NCI-H524 (cell line): ENCODE results near the gene PRKAR2B.
A peak's percentile ranks its signal among the peaks of the same experiment; 100 is the strongest.
"Not testable (repeated sequence)": the region's sequence is repeated elsewhere in the genome, so short reads cannot be mapped to it uniquely, and the experiment has no call there.

Source experiments
- DNase-seq, 2 experiments: peaks; one replicate each; lab custom pipeline; 2025; lab: John Stamatoyannopoulos, UW

PRKAR2B gene

DNA sequence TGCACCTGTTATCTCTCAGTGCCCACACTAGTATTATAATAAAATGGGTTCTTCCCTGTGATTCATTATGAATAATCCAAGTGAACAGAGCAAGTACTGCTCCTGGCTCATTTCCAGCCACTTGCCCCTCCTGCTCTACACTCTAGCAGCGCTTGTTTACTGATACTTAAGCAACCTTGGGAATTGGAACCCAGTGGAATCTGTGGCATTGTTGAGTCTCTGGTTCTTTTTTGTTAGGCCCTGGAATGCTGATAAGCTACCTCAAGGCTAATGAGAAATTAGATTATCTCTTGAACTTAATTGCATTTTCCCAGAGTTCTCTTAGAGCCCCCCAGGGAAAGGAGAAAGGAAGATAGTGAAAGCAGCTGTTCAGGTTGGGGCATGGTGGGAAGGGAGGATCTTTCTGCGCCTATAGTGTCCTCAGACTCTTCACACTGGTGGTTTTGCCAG lies 34.0 kb downstream of the PRKAR2B start:
- DNase-seq = peak; percentile 5 to 49

DNA sequence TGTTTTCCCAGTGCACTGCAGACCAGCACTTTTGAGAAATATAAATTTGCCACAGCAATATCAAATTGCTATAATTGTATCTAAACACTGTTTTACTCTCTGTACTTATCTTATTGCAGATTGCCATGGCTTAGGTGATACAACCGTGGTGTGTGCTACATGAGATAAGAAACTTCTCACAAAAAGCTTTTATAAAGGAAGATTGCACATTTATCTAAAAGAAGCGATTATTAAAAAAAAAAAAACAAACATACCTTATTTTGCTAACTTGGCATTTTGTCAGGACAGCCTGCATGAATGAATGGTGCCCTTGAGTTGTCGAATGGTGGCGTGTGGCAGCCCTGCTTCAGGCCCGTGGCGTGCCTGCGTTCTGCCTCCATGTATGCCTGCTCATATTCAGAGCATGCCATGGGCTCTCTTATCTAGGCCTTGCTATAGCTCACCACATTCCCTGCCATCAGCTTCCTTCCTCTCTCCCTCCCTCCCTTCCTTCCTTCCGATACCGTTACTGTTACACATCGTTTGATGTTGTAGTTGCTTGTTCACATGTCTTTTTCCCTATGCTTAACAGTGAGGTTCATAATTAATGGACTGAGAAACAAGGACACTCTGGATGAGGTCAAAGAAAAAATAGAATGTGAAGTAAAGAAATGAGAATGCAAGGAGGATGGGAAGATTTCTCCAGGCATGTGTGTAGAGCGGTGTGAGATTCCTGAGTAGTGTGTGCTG lies 34.9 kb downstream of the PRKAR2B start:
- DNase-seq = no peak

DNA sequence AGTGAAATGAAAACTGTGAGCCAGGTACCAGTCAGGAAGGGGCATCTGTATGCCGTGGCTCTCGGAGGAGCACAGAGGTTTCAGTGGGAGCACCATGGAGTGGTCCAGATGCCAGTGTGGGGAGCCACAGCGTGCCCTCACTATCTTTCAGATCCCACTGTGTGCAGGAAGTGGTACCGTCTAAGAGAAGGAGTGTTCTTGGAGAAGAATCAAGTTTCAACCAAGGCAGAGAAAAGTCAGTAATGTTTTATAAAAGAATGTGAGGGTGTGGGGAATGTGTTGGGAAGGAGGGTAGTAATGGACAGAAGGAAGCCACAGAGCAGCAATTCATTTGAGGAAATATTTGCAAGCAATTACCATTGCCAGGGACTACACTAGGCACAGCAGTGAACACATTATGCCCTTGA lies 35.6 kb downstream of the PRKAR2B start:
- DNase-seq = no peak

DNA sequence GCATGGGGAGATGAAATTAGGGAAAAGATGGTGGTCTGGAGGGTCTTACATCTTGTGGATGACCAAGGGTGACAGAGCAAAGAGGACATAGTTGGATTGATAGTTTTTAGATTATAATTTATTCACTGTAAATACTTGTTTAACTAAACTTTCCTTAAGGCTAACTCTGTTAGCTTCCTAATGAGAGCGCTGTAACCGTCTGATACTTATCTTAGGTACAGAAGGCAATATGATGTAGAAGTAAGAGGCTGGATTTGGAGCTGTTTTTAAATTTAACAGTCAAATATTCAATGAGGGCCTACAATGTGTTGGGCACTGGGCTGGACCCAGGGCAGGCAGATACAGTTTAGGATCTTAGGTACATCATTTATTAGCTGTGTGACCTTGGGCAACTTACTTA lies 36.0 kb downstream of the PRKAR2B start:
- DNase-seq = no peak

DNA sequence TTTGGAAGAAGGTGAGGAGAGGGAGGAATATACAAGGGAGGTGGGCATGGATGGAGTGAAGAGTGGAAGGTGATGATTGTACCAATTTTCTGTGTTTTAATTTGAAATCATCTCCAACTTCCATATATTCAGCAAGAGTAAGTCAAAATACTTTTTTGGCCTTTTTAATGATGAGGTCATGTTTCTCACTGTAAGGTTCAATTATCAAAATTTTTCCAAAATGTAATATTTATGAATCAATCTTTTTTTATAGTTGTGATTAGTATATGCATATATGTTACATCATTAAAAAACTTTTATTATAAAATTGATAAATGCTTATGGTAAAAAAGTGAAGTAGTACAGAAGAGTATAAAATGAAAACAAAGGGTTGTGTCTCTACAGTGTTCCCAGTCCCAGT lies 40.7 kb downstream of the PRKAR2B start:
- DNase-seq = no peak

DNA sequence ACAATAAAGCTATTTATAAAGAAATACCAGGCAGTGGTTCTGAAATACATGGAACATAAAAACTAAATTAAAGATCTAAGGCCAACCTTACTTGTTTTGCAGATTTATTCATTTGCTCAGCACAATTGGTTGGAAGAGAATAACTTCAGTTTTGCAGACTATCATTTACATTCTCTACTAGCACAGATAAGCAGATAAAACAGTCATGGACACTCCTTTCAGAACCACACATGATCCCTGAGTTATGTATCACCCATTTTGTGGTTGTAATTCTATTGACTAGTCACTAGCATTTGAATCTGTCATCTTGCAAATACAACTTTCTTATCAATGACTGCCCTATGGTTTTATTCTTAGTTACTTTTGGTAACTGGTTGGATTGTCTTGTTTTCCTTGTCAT lies 45.1 kb downstream of the PRKAR2B start:
- no peak for DNase-seq

DNA sequence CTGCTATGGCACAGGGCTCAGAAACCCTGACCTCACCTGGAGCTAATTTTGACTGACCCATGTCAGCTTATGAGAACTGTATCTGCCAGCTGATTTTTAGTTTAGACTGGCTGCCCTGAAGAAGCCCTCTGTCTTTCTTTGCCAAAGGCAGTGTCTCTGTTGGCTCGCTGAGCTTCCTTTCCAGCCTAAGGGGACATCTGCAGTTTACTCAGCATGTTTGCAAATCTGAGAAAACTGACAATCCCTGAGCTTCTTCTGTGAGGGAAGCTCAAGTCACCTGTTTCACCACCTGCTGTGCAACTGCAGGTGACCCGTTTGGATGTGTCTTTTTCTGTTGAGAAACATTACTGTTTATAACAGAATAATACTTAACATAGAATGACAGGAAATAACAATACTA lies 46.0 kb downstream of the PRKAR2B start:
- DNase-seq = no peak

DNA sequence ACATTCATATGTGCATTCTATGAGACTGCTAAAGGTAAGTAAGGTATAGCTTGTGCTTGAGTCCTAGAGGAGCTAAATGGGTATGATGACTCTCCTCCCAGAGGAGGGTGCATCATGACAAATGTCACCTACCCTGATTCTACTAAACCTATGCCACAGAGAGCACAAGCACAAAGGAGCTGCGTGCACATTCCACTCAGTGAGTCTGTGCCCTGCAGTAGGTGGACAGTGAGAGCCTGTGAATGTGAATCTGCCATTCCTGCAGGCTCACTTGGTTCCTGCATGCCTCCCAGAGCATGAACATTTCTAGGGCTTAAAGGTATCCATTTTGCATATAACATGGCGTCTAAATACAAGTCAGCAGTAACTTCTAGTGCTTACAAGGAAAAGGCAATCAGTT lies 46.8 kb downstream of the PRKAR2B start:
- no peak for DNase-seq

DNA sequence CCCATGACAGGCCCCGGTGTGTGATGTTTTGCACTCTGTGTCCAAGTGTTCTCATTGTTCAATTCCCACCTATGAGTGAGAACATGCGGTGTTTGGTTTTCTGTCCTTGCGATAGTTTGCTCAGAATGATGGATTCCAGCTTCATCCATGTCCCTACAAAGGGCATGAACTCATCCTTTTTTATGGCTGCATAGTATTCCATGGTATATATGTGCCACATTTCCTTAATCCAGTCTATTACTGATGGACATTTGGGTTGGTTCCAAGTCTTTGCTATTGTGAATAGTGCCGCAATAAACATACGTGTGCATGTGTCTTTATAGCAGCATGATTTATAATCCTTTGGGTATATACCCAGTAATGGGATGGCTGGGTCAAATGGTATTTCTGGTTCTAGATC lies 49.2 kb downstream of the PRKAR2B start:
- not testable (repeated sequence) for DNase-seq

DNA sequence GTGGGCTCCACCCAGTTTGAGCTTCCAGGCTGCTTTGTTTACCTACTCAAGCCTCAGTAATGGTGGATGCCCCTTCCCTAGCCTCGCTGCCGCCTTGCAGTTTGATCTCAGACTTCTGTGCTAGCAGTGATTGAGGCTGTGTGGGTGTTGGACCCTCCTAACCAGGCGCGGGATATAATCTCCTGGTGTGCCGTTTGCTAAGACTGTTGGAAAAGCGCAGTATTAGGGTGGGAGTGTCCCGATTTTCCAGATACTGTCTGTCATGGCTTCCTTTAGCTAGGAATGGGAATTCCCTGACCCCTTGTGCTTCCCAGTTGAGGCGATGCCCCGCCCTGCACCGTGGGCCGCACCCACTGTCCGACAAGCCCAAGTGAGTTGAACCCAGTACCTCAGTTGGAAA lies 54.6 kb downstream of the PRKAR2B start:
- not testable (repeated sequence) for DNase-seq

DNA sequence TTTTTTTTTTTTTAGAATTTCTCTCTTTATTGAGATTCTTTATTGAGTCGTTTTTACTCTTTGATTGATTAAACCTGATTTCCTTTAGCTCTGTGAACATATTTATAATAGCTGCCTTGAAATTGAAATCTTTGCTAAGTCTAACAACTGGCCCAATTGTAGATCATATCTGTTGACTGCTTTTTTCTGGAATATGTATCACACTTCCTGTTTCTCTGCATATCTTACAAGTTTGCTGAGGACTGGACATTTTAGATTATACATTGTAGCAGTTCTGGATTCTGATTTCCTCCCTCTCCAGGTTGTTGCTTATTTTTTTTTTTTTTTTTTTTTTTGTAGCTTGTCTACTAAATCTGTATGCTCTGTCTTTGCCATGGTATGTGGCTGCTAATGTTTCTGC lies 56.3 kb downstream of the PRKAR2B start:
- DNase-seq = no peak

DNA sequence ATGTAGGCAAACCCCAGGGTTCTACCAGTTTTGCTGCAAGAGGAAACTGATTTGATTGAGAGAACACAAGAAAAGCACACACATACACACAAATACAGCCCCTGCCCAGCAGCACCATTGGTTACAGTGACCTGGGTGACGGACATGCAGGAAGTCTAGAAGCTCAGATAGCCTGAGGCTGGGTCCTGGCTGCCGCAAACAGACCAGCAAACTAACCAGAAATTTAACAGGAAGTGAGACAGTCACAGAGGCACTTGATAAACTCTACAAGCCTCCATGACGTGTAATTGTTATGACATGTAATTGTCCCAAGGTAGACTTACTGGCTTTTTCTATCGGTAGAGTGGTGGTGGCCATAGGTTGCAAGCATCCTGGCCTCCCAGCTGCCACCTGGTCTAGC lies 58.9 kb downstream of the PRKAR2B start:
- DNase-seq = no peak

DNA sequence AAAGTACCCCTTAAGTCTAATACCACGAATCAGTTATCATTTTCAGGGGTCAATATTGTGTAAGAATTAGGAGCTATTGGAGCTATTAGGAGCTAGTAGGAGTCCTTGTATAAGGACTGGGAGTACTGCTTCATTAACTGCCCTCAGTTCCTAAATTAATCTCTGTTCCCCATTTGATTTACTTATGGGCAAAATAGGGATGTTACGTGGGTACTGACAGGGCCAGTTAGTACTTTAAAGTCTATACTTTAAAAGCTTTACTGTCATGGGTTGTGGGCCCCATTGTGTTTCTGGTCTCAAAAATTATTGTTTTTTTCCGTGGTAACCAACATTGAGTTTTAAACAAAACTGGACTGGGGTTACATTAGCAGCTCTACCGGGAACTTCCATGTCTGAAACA lies 60.3 kb downstream of the PRKAR2B start:
- DNase-seq = no peak

DNA sequence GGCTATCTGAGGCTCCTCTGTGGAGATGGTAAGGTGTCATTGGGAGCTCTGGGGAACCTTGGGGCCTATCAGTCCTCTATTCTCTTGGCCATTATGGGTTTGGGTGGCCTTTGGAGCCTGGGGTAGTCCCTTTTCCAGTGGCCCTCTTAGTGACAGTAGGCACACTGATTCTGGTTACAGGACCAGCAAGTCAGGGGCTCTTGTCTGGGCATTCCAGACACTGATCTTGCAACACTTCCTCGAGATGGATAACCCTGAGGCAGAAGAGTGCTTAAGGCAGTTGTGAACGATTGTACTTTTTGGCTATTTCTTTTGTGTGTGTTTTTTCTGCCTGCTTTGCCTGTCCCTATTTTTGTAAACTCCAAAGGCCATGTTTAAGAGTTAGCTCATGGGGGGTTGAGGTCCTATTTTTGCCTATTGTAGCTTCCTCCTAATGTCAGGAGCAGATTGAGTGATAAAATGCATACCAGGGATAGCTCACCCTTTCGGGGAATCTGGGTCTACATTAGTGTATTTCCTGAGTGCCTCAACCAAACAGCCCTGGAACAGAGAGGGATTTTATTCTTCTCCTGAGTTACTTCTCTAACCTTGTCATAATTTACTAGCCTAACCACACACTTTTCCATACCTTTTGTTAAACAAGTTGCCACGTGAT lies 61.2 kb downstream of the PRKAR2B start:
- DNase-seq = no peak

DNA sequence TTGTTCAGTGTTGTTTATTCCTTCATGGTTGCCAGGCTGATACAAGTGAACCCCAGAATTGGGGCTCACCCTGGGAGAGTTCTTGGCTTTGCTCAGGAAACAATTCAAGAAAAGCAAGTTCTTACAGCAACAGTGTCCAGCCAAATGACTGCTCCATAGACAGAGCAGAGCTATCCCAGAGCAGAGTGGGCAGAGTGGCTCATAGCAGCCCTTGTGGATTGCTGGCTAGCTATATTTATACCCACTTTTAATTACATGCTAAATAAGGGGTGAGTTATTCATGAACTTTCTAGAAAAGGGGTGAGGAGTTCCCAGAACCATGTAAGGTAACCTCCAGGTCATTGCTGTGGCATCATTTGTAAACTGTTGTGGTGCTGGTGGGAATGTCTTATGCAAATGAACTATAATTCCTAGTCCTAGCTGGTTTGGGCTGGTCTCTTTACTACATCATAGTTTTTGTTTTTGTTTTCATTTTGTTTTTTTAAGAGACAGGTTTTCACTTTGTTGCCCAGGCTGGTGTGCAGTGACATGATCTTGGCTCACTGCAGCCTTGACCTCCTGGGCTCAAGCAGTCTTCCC lies 64.4 kb downstream of the PRKAR2B start:
- no peak for DNase-seq

DNA sequence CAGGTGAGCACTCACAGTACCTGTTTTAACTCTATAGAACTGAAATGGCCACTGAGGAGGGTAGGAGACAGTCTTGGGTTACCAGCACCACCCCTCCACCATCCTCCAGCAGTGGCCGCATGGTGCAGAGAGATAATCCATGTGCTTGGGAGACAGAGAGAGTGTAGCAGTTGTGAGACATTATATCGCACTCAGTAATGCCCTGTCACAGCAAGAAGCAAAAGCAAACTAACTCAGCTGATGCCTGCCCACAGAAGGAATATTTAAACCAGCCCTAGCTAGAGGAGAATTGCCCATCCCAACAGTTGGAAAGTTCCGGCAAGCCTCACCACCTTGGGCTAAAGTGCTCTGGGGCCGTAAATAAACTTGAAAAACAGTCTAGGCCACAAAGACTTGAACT lies 65.5 kb downstream of the PRKAR2B start:
- no peak for DNase-seq

DNA sequence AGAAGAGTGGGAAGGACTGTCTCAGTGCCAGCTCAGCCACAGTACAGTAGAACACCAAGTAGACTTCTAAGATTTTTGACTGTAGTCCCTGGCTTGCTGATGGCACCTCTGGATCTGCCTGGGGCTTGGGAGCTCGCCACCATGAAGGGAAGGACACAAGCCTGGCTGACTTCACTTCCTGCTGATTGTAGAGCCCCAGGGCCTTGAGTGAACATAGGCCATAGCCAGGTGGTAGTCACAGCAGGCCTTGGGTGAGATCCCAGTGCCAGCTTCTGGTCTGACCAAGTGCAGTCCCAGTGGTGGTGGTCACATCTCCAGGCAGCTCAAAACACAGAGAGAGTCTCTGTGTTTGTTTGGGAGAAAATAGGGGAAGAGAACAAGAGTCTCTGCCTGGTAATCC lies 66.7 kb downstream of the PRKAR2B start:
- no peak for DNase-seq

DNA sequence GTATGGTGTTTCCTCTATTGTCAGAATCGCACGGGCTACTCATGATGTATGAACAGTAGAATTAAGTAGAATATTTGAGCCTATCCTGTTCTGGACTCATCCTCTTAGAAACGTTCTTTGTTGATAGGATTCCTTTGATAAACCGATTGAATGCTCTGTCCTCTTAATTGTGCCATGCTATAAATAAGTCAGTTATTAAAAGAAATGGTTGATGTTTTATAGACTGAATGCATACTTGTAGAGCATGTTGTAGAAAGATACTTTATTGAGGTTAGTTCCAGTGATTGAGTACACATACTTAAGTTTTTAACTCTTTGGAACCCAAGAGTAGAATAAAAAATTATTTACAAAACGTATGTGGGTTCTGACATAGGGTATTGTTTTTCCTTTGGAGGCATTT lies 69.4 kb downstream of the PRKAR2B start:
- DNase-seq = no peak

DNA sequence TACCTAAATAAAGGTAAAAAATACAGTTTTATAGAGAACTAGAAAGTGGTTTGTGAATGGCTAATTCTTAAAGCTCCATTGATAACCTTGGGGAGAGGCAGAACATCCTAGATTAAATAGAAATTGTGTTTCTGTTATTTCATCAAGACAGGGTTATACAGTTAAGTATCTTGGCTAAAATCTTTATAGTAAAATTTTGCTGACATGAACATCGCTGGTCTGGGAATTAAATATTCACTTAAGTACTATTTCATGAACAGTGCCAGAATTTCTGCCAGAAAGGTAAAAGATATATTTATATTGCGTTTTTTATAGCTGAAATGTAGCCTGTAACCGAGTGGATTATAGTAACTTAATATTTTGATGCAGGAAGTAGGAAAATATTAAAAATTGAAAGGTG lies 70.6 kb downstream of the PRKAR2B start:
- DNase-seq = no peak

DNA sequence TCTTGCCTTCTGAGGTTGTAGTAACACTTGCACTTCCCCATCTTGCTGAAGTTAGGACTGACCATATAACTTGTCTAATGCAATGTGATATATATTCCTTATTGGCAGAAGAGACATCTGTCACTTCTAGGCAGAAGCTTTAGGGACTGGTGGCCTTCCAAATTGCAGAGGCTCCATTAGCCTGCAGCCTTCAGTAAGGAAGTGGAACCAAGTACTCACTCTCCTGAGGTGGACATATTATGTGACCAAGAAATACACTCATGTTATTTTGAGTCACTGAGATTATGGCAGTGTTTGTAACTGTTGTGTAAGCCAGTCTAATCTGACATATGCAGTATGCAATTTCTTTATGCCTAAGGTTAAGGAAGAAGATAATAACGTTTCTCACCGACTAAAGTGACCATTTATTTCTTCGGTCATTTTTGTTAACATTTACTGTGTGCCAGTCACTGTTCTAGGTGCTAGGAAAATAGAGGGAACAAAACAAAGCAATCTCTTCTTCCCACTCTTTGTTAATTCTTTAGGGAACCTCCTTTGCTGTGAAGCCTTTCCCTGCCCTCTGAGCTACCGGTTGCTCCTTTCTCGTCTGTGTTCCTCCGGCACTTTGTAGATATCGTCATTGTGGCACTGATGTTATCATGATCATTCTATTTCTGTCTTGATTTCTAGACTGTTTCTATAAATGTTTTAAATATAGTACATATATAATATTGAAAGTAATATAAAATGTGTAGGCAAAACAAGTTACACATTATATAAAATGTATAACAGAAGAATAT lies 71.4 kb downstream of the PRKAR2B start:
- DNase-seq = no peak

DNA sequence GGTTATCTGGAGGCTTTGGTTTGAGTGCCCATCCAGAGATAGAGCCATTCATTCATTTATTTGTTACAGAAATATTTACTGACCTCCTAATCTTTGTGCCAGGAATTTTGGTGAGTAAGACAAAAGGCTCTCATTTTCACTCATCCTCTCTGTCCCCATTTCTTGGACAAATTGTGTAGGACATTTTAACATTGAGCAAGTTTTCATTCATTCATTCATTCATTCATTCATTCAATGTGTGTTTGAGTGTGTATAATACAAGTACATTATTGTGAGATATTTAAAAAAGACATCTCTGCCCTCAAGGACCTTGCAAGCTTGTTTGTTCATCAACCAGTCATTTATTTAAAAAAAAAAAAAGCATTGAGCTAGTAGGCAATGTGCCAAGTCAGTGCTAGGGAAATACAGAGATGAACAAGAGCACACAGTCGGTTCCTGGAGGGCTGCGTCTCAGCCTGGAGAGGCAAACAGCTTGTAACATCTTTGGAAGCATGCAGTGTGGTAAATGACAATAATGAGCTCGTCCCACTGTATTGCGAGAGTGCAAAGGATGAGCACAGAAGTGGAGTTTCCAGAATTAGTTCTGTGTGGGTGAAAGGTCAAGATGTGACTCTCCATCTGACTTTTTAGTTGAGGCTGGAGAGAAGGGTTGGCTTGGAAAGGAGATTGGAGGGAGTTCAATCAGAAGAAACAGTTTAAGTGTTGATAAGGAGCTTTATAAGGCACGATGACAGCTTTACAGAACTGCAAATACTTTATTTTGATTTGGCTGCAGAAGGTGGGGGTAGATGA lies 73.8 kb downstream of the PRKAR2B start:
- DNase-seq = no peak
